ENCODE data around the gene MRTFB. TPM values are rescaled to one million over a fixed set of nuclear protein-coding genes. Genes with fewer than 3 reads are reported as not detected.

MRTFB gene
- polyA plus RNA-seq, 1 experiment = 6.2 TPM

DNA sequence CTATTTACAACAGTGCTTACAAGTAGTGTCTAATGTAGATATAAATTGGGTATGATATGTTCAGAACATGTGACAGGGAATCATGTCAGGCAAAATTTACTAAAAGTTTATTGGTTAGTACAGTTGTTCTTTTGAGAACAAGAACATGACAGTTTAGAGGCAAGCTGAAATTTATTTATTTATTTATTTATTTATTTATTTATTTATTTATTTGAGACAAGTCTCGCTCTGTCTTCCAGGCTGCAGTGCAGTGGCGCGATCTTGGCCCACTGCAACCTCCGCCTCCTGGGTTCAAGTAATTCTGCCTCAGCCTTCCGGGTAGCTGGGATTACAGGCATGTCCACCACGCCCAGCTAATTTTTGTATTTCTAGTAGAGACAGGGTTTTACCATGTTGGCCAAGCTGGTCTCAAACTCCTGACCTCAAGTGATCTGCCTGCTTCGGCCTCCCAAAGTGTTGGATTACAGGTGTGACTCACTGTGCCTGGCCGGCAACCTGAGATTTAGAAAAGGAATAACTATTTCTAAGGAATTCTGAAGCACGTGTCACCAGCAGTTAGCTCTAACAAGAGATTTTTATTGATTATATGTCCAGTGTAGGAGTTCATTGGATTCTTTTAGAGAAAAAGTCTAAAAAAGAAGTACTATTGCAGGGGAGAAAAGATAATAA, 24.9 kb downstream of the MRTFB start:
- Histone ChIP-seq H3K27me3 (ENCODE audit: control insufficient read depth, insufficient read depth, low read length) (no peaks in the 10 kb centered on the region), H3K4me3 (ENCODE audit: low read depth, low read length) (no peak overlapping the region), H3K36me3 (ENCODE audit: control insufficient read depth, insufficient read depth, low read length) (no peaks in the 10 kb centered on the region)
- POLR2A ChIA-PET = no interaction called here
- no peak for DNase-seq (ENCODE audit: low read depth)
- TF ChIP-seq, protein P1, sequence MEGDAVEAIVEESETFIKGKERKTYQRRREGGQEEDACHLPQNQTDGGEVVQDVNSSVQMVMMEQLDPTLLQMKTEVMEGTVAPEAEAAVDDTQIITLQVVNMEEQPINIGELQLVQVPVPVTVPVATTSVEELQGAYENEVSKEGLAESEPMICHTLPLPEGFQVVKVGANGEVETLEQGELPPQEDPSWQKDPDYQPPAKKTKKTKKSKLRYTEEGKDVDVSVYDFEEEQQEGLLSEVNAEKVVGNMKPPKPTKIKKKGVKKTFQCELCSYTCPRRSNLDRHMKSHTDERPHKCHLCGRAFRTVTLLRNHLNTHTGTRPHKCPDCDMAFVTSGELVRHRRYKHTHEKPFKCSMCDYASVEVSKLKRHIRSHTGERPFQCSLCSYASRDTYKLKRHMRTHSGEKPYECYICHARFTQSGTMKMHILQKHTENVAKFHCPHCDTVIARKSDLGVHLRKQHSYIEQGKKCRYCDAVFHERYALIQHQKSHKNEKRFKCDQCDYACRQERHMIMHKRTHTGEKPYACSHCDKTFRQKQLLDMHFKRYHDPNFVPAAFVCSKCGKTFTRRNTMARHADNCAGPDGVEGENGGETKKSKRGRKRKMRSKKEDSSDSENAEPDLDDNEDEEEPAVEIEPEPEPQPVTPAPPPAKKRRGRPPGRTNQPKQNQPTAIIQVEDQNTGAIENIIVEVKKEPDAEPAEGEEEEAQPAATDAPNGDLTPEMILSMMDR (IDR thresholded peaks at IDR 0.05; ENCODE audit: insufficient read depth, low read depth, low read length) = no peak
- CTCF ChIA-PET = interaction anchor here (0.7 to 0.8 kb wide), 3 partner anchors 91 to 176 kb away, joined by 3 read pairs; partner anchors contain the start of gene ERCC4

DNA sequence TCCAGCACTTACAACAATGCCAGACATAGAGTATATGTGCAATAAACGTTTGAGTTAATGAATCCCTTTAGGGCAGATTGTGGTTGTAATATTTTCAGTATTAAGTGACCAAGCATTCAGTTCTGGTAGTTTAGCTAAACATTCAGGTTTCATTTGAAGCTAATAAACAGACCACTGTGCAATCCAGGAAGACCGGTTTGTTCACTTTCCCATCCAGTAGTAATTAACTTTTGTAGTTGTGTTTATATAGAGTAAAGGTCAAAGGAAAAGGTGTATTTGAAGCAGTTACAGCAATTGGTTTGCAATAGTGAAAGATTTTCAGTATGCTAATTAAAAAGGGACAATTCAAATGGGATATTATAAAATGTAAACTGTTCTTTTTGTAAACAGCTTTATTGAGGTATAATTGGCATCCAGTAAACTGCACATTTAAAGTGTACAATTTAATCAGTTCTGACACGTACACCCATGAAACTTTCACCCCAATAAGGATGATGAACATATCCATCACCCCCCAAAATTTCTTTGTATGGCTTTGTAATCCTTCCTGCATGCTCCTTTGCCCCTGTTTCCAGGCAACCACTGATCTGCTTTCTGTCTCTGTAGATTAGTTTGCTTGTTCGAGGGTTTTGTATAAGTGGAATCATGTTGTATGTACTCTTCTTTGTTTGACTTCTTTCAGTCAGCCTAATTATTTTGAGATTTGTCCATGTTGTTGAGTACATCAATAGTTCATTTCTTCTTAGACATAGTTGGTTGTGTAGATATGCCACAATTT, 26.3 kb downstream of the MRTFB start:
- no peaks in the 10 kb centered on the region for H3K27me3 ChIP-seq (ENCODE audit: control insufficient read depth, insufficient read depth, low read length)
- H3K36me3 ChIP-seq (ENCODE audit: control insufficient read depth, insufficient read depth, low read length) = no peaks in the 10 kb centered on the region
- ChIA-PET CTCF (interaction anchor here (0.6 kb wide), 1 partner anchor 1202 kb away, joined by 3 read pairs; no protein-coding TSS in a partner anchor), POLR2A (no interaction called here)
- TF ChIP-seq, protein P1 (IDR thresholded peaks at IDR 0.05; ENCODE audit: insufficient read depth, low read depth, low read length) = no peak
- no peak overlapping the region for H3K4me3 ChIP-seq (ENCODE audit: low read depth, low read length)
- DNase-seq (ENCODE audit: low read depth) = no peak

DNA sequence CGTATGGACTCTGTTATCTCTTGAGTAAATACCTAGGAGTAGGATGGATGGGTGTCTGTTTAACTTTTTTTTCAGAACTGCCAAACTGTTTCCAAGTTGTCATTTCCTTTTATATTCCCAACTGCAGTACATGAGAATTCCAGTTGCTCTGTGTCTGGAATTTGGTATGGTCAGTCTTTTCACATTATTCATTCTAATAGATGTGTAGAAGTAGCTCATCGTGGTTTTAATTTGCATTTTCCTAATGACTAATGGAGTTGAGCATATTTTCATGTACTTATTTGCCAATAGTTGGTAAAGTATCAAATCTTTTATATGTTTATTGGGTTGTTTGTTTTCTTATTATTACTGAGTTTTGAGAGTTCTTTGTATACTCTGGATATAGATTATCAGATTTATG, 27.0 kb downstream of the MRTFB start:
- Histone ChIP-seq H3K4me3 (ENCODE audit: low read depth, low read length) (no peak overlapping the region), H3K27me3 (ENCODE audit: control insufficient read depth, insufficient read depth, low read length) (no peaks in the 10 kb centered on the region), H3K36me3 (ENCODE audit: control insufficient read depth, insufficient read depth, low read length) (no peaks in the 10 kb centered on the region)
- peak; percentile 8 for DNase-seq (ENCODE audit: low read depth)
- TF ChIP-seq, protein P1 (IDR thresholded peaks at IDR 0.05; ENCODE audit: insufficient read depth, low read depth, low read length) = no peak
- ChIA-PET POLR2A (no interaction called here), CTCF (no interaction called here)

DNA sequence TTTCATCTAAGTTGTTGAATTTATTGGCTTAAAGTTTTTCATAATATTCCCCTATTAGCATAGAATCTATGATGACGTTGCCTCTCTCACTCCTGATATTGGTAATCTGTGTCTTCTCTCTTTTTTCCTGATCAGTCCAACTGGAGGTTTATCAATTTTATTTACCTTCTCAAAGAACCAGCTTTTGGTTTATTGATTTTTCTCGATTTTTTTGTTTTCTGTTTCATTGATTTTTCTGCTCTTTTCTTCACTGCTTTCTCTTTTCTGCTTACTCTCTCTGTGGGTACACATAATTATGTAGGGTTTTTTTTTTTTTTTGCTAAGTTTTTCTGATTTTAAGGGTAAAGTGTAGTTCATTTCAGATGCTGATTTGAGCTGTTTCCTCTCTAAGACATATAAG, 29.7 kb downstream of the MRTFB start:
- TF ChIP-seq, protein P1 (IDR thresholded peaks at IDR 0.05; ENCODE audit: insufficient read depth, low read depth, low read length) = no peak
- Histone ChIP-seq H3K36me3 (ENCODE audit: control insufficient read depth, insufficient read depth, low read length) (no peaks in the 10 kb centered on the region), H3K27me3 (ENCODE audit: control insufficient read depth, insufficient read depth, low read length) (no peaks in the 10 kb centered on the region), H3K4me3 (ENCODE audit: low read depth, low read length) (no peak overlapping the region)
- ChIA-PET CTCF (interaction anchor here (2.3 kb wide), 1 partner anchor 8 kb away, joined by 6 read pairs; no protein-coding TSS in a partner anchor), POLR2A (no interaction called here)
- DNase-seq (ENCODE audit: low read depth) = no peak

DNA sequence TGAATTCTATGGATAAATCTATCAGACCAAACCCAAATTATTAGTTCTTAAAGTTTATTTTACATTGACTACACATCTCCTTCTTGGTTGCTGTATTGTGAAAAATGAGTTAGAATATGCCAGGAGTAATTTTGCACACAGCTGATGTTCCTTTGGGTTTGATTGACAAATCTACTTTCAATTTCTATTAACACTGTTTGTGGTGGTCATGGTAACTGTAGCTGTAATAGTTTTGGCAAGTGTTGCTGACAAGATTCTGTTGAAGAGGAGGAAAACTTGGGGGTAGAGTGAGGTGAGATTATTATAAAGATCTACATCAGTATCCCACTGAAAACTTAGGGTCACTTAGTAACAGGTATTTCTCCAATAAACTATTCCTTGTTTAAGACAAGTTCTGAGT, 30.3 kb downstream of the MRTFB start:
- no peak overlapping the region for H3K4me3 ChIP-seq (ENCODE audit: low read depth, low read length)
- TF ChIP-seq, protein P1 (IDR thresholded peaks at IDR 0.05; ENCODE audit: insufficient read depth, low read depth, low read length) = no peak
- CTCF ChIA-PET = interaction anchor here (2.3 kb wide), 1 partner anchor 8 kb away, joined by 6 read pairs; no protein-coding TSS in a partner anchor
- POLR2A ChIA-PET = no interaction called here
- DNase-seq (ENCODE audit: low read depth) = no peak
- H3K27me3 ChIP-seq (ENCODE audit: control insufficient read depth, insufficient read depth, low read length) = no peaks in the 10 kb centered on the region
- H3K36me3 ChIP-seq (ENCODE audit: control insufficient read depth, insufficient read depth, low read length) = no peaks in the 10 kb centered on the region
